PFSK-1 (cell line): ENCODE measurements around the gene SLC25A48.

Experiments
- FOXP2 ChIP-seq: optimal IDR thresholded peaks from 2 replicates; pipeline ENCODE3; 2011; ENCODE audit warnings: borderline replicate concordance, control low read depth, inconsistent platforms; ENCODE audit not compliant: insufficient read depth; ENCODE audit errors: extremely low read length, extremely low read depth
- POLR2AphosphoS5 ChIP-seq: IDR thresholded peaks from 2 replicates; pipeline ENCODE4 v1.6.1; 2012; ENCODE audit warnings: low read depth, mild to moderate bottlenecking, control low read depth, low read length, moderate library complexity
- SIN3A ChIP-seq: IDR thresholded peaks from 2 replicates; pipeline ENCODE4 v1.6.1; 2012; ENCODE audit warnings: mild to moderate bottlenecking, low read length, moderate library complexity, borderline replicate concordance; ENCODE audit not compliant: insufficient read depth
- TAF1 ChIP-seq: IDR thresholded peaks from 2 replicates; pipeline ENCODE4 v1.6.1; 2012; ENCODE audit warnings: low read length, control low read depth, borderline replicate concordance; ENCODE audit not compliant: insufficient read depth
- TF ChIP-seq, protein P1 (sequence below), 2 experiments: IDR thresholded peaks; 2 replicates each; pipeline versions ENCODE4 v1.6.1 to v1.8.0; 2011 to 2012; ENCODE audit warnings: low read depth in 2 of 2, low read length in 2 of 2, control low read depth in 1 of 2, inconsistent platforms in 1 of 2, mild to moderate bottlenecking in 1 of 2, moderate library complexity in 1 of 2; ENCODE audit not compliant: insufficient read depth in 1 of 2

Gene SLC25A48

DNA sequence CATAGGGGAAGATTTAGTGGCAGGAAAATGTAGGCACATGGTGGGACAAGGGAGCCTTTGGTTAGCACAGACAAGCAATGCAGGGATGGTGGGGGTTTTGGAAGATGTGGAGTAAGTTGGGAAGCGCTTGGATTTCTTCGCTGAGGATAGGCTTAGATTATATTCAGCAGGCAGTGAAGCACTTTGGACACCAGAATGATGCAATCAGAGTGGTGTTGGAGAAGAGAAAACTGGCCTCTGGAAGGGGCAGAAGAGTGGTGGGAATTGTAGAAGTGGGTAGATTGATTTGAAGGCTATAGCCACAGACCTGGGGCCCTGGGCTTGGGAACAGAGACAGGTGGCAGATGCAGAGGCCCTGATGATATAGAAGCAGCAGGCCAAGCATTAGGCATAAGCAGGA, 28.3 kb downstream of the SLC25A48 start:
- TF ChIP-seq POLR2AphosphoS5 (no peak), FOXP2 (no peak), SIN3A (no peak), TAF1 (no peak)
- TF ChIP-seq, protein P1, sequence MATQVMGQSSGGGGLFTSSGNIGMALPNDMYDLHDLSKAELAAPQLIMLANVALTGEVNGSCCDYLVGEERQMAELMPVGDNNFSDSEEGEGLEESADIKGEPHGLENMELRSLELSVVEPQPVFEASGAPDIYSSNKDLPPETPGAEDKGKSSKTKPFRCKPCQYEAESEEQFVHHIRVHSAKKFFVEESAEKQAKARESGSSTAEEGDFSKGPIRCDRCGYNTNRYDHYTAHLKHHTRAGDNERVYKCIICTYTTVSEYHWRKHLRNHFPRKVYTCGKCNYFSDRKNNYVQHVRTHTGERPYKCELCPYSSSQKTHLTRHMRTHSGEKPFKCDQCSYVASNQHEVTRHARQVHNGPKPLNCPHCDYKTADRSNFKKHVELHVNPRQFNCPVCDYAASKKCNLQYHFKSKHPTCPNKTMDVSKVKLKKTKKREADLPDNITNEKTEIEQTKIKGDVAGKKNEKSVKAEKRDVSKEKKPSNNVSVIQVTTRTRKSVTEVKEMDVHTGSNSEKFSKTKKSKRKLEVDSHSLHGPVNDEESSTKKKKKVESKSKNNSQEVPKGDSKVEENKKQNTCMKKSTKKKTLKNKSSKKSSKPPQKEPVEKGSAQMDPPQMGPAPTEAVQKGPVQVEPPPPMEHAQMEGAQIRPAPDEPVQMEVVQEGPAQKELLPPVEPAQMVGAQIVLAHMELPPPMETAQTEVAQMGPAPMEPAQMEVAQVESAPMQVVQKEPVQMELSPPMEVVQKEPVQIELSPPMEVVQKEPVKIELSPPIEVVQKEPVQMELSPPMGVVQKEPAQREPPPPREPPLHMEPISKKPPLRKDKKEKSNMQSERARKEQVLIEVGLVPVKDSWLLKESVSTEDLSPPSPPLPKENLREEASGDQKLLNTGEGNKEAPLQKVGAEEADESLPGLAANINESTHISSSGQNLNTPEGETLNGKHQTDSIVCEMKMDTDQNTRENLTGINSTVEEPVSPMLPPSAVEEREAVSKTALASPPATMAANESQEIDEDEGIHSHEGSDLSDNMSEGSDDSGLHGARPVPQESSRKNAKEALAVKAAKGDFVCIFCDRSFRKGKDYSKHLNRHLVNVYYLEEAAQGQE (IDR thresholded peaks at IDR 0.05; ENCODE audit: insufficient read depth in 1 of 2, low read depth in 2 of 2, low read length in 2 of 2): no peak

DNA sequence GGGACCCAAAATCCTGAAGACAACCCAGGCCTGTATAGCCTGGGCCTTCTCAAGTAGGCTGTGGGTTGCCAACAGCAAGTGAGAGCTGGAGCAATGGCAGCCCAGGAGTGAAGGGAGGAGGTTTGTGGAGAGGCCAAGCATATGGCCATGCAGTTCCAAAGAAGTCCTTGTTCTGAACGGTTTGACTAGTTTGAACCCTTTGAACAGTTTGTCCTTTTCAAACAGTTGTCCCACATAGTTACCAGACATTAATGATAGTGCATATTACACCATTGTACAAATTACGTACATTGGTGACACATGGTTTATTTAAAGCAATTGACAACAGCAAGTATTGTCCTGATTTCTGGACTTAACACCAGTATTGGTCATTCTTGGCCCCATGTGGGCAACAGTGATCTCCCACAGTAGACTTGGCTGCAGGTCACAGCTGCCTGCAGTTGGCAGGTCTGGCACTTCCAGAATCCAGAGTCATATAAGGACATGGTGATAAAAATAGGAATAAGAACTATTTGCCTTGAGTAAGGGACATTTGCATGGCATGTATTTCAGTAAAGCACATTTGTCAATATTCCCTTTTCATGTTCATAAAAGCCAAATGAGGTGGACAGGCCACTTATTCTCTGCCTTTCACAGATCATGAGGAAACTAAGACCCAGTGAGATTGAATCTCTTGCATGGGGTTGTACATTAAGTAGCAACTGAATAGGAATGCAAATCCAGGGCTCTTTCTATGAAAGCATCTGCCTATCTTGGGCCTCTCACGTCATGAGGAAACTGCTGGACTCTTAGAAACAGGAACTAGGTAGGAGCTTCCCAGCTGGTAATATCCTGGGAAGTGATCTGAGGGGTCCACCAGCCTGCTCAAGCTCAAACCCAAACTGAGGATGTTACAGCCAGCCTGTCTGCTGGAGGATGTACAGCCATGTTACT, 30.3 kb downstream of the SLC25A48 start:
- TF ChIP-seq, protein P1 (IDR thresholded peaks at IDR 0.05; ENCODE audit: insufficient read depth in 1 of 2, low read depth in 2 of 2, low read length in 2 of 2): no peak
- no peak for TF ChIP-seq POLR2AphosphoS5

DNA sequence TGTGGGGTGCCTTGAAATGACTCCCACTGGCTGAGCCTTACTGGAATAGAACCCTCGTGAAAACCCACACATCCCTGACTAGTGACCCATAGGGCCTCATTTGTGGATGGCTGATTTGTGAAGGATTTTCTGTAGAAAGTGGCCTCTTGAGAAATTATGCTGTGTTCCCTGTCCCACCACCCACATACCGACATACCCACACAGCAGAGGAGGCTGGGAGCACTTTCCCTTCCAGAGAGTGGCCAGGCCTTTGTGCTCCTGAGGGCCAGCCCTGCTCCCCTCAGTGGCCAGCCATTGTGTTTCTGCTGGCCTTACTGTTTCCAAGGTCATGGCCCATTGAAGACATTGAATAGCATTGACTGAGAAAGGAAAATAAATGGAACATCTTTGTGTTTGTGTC, 31.6 kb downstream of the SLC25A48 start:
- TF ChIP-seq TAF1 (no peak), FOXP2 (no peak), SIN3A (no peak), POLR2AphosphoS5 (no peak)
- TF ChIP-seq, protein P1 (IDR thresholded peaks at IDR 0.05; ENCODE audit: insufficient read depth in 1 of 2, low read depth in 2 of 2, low read length in 2 of 2): no peak

DNA sequence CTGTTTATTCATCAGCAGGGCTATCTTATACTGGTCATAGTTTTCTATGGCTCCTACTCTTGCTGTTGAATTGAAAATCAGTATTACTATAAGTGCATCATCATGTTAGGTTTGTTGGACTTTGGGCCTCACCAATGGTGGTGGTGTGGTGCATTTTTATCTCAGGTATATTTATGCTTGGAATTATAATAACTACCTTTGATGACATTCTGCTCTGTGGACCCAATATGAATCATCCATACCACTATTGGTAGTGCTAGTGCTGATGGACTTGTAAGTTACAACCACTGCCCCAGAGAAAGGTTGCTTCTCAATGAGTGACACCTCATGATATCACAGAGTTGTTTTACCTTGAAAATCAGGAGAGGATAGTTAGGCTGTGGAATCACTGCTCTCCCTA, 33.1 kb downstream of the SLC25A48 start:
- TF ChIP-seq POLR2AphosphoS5 (no peak), FOXP2 (no peak), SIN3A (no peak), TAF1 (no peak)
- TF ChIP-seq, protein P1 (IDR thresholded peaks at IDR 0.05; ENCODE audit: insufficient read depth in 1 of 2, low read depth in 2 of 2, low read length in 2 of 2): no peak

DNA sequence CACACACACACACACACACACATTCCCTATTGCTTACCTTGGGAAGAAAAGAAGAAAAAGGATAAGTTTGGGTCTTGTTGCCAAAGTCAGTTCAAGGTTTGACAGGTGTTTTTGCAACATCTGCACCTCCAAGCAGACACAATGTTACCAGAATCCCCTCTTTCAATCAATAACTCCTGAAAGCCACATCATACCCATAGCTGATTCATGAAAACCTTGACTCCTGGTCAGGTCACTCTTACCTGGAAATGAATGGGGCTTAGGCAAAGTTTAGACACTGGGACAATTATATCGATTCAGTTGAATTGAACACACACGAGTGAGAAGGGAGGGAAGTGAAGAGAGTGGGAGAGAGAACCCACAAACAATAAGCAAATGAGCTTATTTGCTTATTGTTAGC, 34.2 kb downstream of the SLC25A48 start:
- TF ChIP-seq FOXP2: no peak
- TF ChIP-seq POLR2AphosphoS5: no peak
- no peak for TF ChIP-seq TAF1
- TF ChIP-seq, protein P1 (IDR thresholded peaks at IDR 0.05; ENCODE audit: insufficient read depth in 1 of 2, low read depth in 2 of 2, low read length in 2 of 2): no peak
